ENCODE data around the gene EHD4.

EHD4 gene

GRCh38 chr15:42009474-42009873 lies 37.1 kb upstream of the EHD4 start:
- DNase-seq (ENCODE audit: insufficient read length) (no peak), FAIRE-seq (no peak)
- TF ChIP-seq POLR2AphosphoS5 (IDR thresholded peaks at IDR 0.05; ENCODE audit: low read depth, low read length) (no peak), POLR2A (IDR thresholded peaks at IDR 0.05; ENCODE audit: low read depth, low read length) (no peak), TAF1 (IDR thresholded peaks at IDR 0.05; ENCODE audit: borderline replicate concordance, low read depth, low read length) (no peak)

- DNase-seq (ENCODE audit: insufficient read length) (no peak), FAIRE-seq (no peak)
- no peak for TF ChIP-seq POLR2A (IDR thresholded peaks at IDR 0.05; ENCODE audit: low read depth, low read length)
- TF ChIP-seq POLR2AphosphoS5 (IDR thresholded peaks at IDR 0.05; ENCODE audit: low read depth, low read length), result no peak
- no peak for TF ChIP-seq TAF1 (IDR thresholded peaks at IDR 0.05; ENCODE audit: borderline replicate concordance, low read depth, low read length)
Measured at GRCh38 chr15:42009022-42009421, 36.7 kb upstream of the EHD4 start.

GRCh38 chr15:42007386-42007785 lies 35.0 kb upstream of the EHD4 start:
- DNase-seq (ENCODE audit: insufficient read length) (no peak), FAIRE-seq (no peak)
- TF ChIP-seq TAF1 (IDR thresholded peaks at IDR 0.05; ENCODE audit: borderline replicate concordance, low read depth, low read length) (no peak), POLR2AphosphoS5 (IDR thresholded peaks at IDR 0.05; ENCODE audit: low read depth, low read length) (no peak), POLR2A (IDR thresholded peaks at IDR 0.05; ENCODE audit: low read depth, low read length) (no peak)

- no peak for DNase-seq (ENCODE audit: insufficient read length)
- TF ChIP-seq POLR2AphosphoS5 (IDR thresholded peaks at IDR 0.05; ENCODE audit: low read depth, low read length) (no peak), POLR2A (IDR thresholded peaks at IDR 0.05; ENCODE audit: low read depth, low read length) (no peak), TAF1 (IDR thresholded peaks at IDR 0.05; ENCODE audit: borderline replicate concordance, low read depth, low read length) (no peak)
- no peak for FAIRE-seq
Measured at GRCh38 chr15:42002333-42002732, 30.0 kb upstream of the EHD4 start.

- TF ChIP-seq TAF1 (IDR thresholded peaks at IDR 0.05; ENCODE audit: borderline replicate concordance, low read depth, low read length), result no peak
- no peak for TF ChIP-seq POLR2A (IDR thresholded peaks at IDR 0.05; ENCODE audit: low read depth, low read length)
- TF ChIP-seq POLR2AphosphoS5 (IDR thresholded peaks at IDR 0.05; ENCODE audit: low read depth, low read length), result no peak
- FAIRE-seq (no peak), DNase-seq (ENCODE audit: insufficient read length) (no peak)
Measured at GRCh38 chr15:42001236-42001635, 28.9 kb upstream of the EHD4 start.

- no peak for TF ChIP-seq TAF1 (IDR thresholded peaks at IDR 0.05; ENCODE audit: borderline replicate concordance, low read depth, low read length)
- no peak for TF ChIP-seq POLR2A (IDR thresholded peaks at IDR 0.05; ENCODE audit: low read depth, low read length)
- no peak for TF ChIP-seq POLR2AphosphoS5 (IDR thresholded peaks at IDR 0.05; ENCODE audit: low read depth, low read length)
- FAIRE-seq (no peak), DNase-seq (ENCODE audit: insufficient read length) (no peak)
Measured at GRCh38 chr15:41999290-42000285, 27.2 kb upstream of the EHD4 start.

GRCh38 chr15:41997845-41998244 lies 25.5 kb upstream of the EHD4 start:
- FAIRE-seq, result no peak
- DNase-seq (ENCODE audit: insufficient read length), result no peak
- TF ChIP-seq TAF1 (IDR thresholded peaks at IDR 0.05; ENCODE audit: borderline replicate concordance, low read depth, low read length), result no peak

GRCh38 chr15:41996921-41997592 lies 24.7 kb upstream of the EHD4 start:
- DNase-seq (ENCODE audit: insufficient read length), result no peak
- no peak for FAIRE-seq
- TF ChIP-seq POLR2AphosphoS5 (IDR thresholded peaks at IDR 0.05; ENCODE audit: low read depth, low read length) (no peak), POLR2A (IDR thresholded peaks at IDR 0.05; ENCODE audit: low read depth, low read length) (no peak), TAF1 (IDR thresholded peaks at IDR 0.05; ENCODE audit: borderline replicate concordance, low read depth, low read length) (no peak)

- DNase-seq (ENCODE audit: insufficient read length) (no peak), FAIRE-seq (no peak)
- no peak for TF ChIP-seq POLR2A (IDR thresholded peaks at IDR 0.05; ENCODE audit: low read depth, low read length)
- TF ChIP-seq TAF1 (IDR thresholded peaks at IDR 0.05; ENCODE audit: borderline replicate concordance, low read depth, low read length), result no peak
- TF ChIP-seq POLR2AphosphoS5 (IDR thresholded peaks at IDR 0.05; ENCODE audit: low read depth, low read length), result no peak
Measured at GRCh38 chr15:41996376-41996775, 24.0 kb upstream of the EHD4 start.

GRCh38 chr15:41995476-41995855 lies 23.1 kb upstream of the EHD4 start:
- TF ChIP-seq POLR2A (IDR thresholded peaks at IDR 0.05; ENCODE audit: low read depth, low read length), result no peak
- TF ChIP-seq POLR2AphosphoS5 (IDR thresholded peaks at IDR 0.05; ENCODE audit: low read depth, low read length), result no peak
- TF ChIP-seq TAF1 (IDR thresholded peaks at IDR 0.05; ENCODE audit: borderline replicate concordance, low read depth, low read length), result no peak
- no peak for DNase-seq (ENCODE audit: insufficient read length)
- no peak for FAIRE-seq

GRCh38 chr15:41994772-41995475 lies 22.6 kb upstream of the EHD4 start:
- DNase-seq (ENCODE audit: insufficient read length), result no peak
- TF ChIP-seq POLR2A (IDR thresholded peaks at IDR 0.05; ENCODE audit: low read depth, low read length) (no peak), POLR2AphosphoS5 (IDR thresholded peaks at IDR 0.05; ENCODE audit: low read depth, low read length) (no peak), TAF1 (IDR thresholded peaks at IDR 0.05; ENCODE audit: borderline replicate concordance, low read depth, low read length) (no peak)
- no peak for FAIRE-seq

Measured in GM12892 (cell line).